Heart left ventricle (tissue), 13 donors: ENCODE results near the gene CFAP141.

ENCODE experiments used
- CTCF ChIP-seq, 12 donors: fragments of 200-600 bp; sonication (generic) in 4 of 12; IDR thresholded peaks; one replicate each; pipeline versions ENCODE4 v1.5.0 to v1.8.0; 2018 to 2022; ENCODE audit warnings: antibody characterized with exemption in 12 of 12, mild to moderate bottlenecking in 5 of 12
- POLR2A ChIP-seq, 2 donors: fragments of 450-650 bp; IDR thresholded peaks; one replicate each; pipeline ENCODE4 v1.6.1; 2017; ENCODE audit warnings: antibody characterized with exemption in 2 of 2, mild to moderate bottlenecking in 2 of 2, moderate library complexity in 2 of 2
- donor health status: ischemic (EF 13 %, LVEDD 7.1; RV severe dilation, severe dysfunction).
- donor health status: DM: no; HTN: yes; CAD: no.
- donor health status: DM: no; HTN: no; CAD: no.
- donor health status: ischemic (EF 25% LVEDD 6.9; RV normal size, moderate dysfunction).
- donor health status: ischemic (EF 25% LVEDD 5.7; RV mildly dilated, moderate dysfunction).
- donor health status: ischemic (EF 35%, LVEDD 5.7; RV mildly dilated, moderate dysfunction).
- donor health status: nonischemic (EF 11% LVEDD 7.7; RV severe dilation, severe dysfunction).
- donor health status: DM: yes; HTN: yes; CAD: no.
- donor health status: PGD.
- donor health status: ischemic (EF 29% LVEDD 5.4; RV normal size, mild dysfunction).
- donor health status: nonischemic (EF 23%, LVEDD 6.1; RV moderate dilation, normal function).

GRCh38 chr1:154220071-154220969 lies 14.2 kb upstream of the CFAP141 start, which contains the start of gene UBAP2L:
- TF ChIP-seq POLR2A (IDR thresholded peaks at IDR 0.05) (peak; percentile 19 to 61), CTCF (IDR thresholded peaks at IDR 0.05) (peak in 1 of 12 donors; percentile 3)
